Skeletal muscle satellite cell (primary cell): ENCODE data around the gene OARD1. TPM values are rescaled to one million over a fixed set of nuclear protein-coding genes. Genes with fewer than 3 reads are reported as not detected.
"Not testable (repeated sequence)": the region's sequence is repeated elsewhere in the genome, so short reads cannot be mapped to it uniquely, and the experiment has no call there.

Experiments
- H3K27me3 ChIP-seq: 2 replicates; pipeline ENCODE4 v1.7.0; 2013; ENCODE audit warnings: low read length; ENCODE audit not compliant: control insufficient read depth, insufficient read depth
- H3K36me3 ChIP-seq: 2 replicates; pipeline ENCODE4 v1.7.0; 2013; ENCODE audit warnings: mild to moderate bottlenecking, control low read depth, low read length; ENCODE audit not compliant: insufficient read depth
- H3K4me1 ChIP-seq: 2 replicates; pipeline ENCODE4 v1.7.0; 2013; ENCODE audit warnings: low read length; ENCODE audit not compliant: control insufficient read depth, insufficient read depth
- H3K4me2 ChIP-seq: 2 replicates; pipeline ENCODE4 v1.7.0; 2013; ENCODE audit warnings: mild to moderate bottlenecking, low read length
- H3K4me3 ChIP-seq: 2 replicates; pipeline ENCODE4 v1.7.0; 2013; ENCODE audit warnings: low read length
- H3K9ac ChIP-seq: 2 replicates; pipeline ENCODE4 v1.7.0; 2013; ENCODE audit warnings: mild to moderate bottlenecking, low read depth, low read length, moderate library complexity
- H3K9me3 ChIP-seq: replicated peaks from 2 replicates; pipeline ENCODE4 v1.7.0; 2013; ENCODE audit warnings: mild to moderate bottlenecking, control low read depth, low read length
- total RNA-seq: library from RNA; depleted of rRNA; stranded (reverse); fragments of >200 nt; gene quantifications from 2 replicates; pipeline ENCODE4 v1.2.3, GENCODE V29; 2012; rRNA removed

OARD1 gene
- total RNA-seq: 5.3 and 6.1 TPM in 2 replicates

GRCh38 chr6:41071923-41072835 is at the start of gene OARD1:
Gene OARD1, minus strand, starts transcription at chr6:41072356. Its CDS starts 722 bp downstream, at chr6:41071634.
- Histone ChIP-seq H3K4me2 (peak within 1 kb of the TSS; percentile 97), H3K36me3 (no peaks in the 10 kb centered on the region), H3K9me3 (no peaks in the 10 kb centered on the region), H3K4me3 (peak within 1 kb of the TSS; percentile 85), H3K4me1 (peaks cover 22% of the 10 kb centered on the region), H3K27me3 (no peaks in the 10 kb centered on the region), H3K9ac (peak within 1 kb of the TSS; percentile 99)

- Histone ChIP-seq H3K27me3 (no peaks in the 10 kb centered on the region), H3K4me3 (no peak overlapping the region), H3K9ac (no peak overlapping the region), H3K4me1 (no peaks in the 10 kb centered on the region), H3K36me3 (peaks cover 2% of the 10 kb centered on the region), H3K4me2 (no peak overlapping the region), H3K9me3 (no peaks in the 10 kb centered on the region)
Measured at GRCh38 chr6:41120058-41120457, 47.9 kb upstream of the OARD1 start.

GRCh38 chr6:41119508-41119907 is 47.4 kb upstream of the OARD1 start:
- H3K27me3 ChIP-seq: no peaks in the 10 kb centered on the region
- no peak overlapping the region for H3K4me3 ChIP-seq
- H3K4me1 ChIP-seq: no peaks in the 10 kb centered on the region
- H3K9ac ChIP-seq: no peak overlapping the region
- no peak overlapping the region for H3K4me2 ChIP-seq
- H3K36me3 ChIP-seq: peaks cover 2% of the 10 kb centered on the region
- H3K9me3 ChIP-seq: no peaks in the 10 kb centered on the region

DNA sequence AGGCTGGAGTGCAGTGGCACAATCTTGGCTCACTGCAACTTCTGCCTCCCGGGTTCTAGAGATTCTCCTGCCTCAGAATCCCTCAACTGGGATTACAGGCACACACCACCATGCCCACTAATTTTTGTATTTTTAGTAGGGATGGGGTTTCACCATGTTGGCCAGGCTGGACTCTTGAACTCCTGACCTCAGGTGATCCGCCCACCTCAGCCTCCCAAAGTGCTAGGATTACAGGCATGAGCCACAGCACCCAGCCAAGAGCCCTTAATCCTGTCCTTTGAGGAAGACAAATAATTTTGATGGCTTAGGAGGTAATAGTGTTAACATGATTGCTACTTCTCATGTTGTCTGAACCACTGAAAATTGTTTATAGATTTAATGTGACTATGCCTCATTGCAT is 42.9 kb upstream of the OARD1 start:
- not testable (repeated sequence) for H3K4me3 ChIP-seq, H3K4me1 ChIP-seq, H3K27me3 ChIP-seq, H3K36me3 ChIP-seq, H3K9me3 ChIP-seq, H3K9ac ChIP-seq, H3K4me2 ChIP-seq

DNA sequence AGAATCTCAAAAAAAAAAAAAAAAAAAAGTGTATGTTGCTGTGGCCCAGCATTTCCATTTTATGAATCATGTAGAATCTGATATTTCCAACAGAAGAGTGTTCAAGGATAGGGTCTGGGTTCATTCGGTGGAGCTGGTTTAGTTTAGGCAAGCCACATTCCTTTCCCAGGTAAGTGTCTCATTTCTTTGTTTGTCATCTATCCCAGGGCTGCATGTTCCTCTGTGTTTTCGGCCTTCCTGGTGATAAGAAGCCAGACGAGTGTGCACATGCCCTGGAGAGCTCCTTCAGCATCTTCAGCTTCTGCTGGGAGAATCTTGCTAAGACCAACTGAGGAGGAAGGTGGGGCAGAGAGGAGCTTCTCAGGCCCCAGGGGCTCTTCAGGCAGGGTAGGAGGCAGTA is 38.9 kb upstream of the OARD1 start:
- no peaks in the 10 kb centered on the region for H3K36me3 ChIP-seq
- no peaks in the 10 kb centered on the region for H3K9me3 ChIP-seq
- H3K27me3 ChIP-seq: no peaks in the 10 kb centered on the region
- H3K9ac ChIP-seq: no peak overlapping the region
- H3K4me2 ChIP-seq: no peak overlapping the region
- no peak overlapping the region for H3K4me3 ChIP-seq
- H3K4me1 ChIP-seq: no peaks in the 10 kb centered on the region

DNA sequence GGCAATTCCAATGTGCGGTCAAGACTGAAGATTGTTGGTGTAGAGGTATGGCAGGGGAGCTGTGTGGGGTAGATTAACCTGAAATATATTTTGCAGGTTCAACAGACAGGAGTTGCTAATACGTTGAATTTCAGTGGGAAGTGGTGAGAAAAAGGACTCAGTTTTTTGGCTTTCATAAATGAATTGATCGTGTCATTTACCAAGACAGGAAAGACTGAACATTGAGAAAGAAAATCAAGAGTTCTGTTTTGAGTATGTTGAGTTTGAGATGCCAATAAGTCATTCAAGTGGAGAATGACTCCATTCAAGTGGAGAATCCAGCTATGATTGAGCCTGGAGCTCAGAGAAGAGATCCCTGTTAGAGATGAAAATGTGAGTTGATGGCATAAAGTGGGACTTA is 31.7 kb upstream of the OARD1 start:
- Histone ChIP-seq H3K4me1 (no peaks in the 10 kb centered on the region), H3K36me3 (peaks cover 28% of the 10 kb centered on the region), H3K4me2 (no peak overlapping the region), H3K9ac (no peak overlapping the region), H3K27me3 (no peaks in the 10 kb centered on the region), H3K9me3 (no peaks in the 10 kb centered on the region), H3K4me3 (no peak overlapping the region)

- Histone ChIP-seq H3K9me3 (no peaks in the 10 kb centered on the region), H3K4me2 (no peak overlapping the region), H3K36me3 (peaks cover 56% of the 10 kb centered on the region), H3K4me3 (no peak overlapping the region), H3K4me1 (peaks cover 15% of the 10 kb centered on the region), H3K27me3 (no peaks in the 10 kb centered on the region), H3K9ac (no peak overlapping the region)
Measured at GRCh38 chr6:41100871-41101287, 28.7 kb upstream of the OARD1 start.

- Histone ChIP-seq H3K4me2 (no peak overlapping the region), H3K36me3 (peaks cover 81% of the 10 kb centered on the region), H3K4me3 (no peak overlapping the region), H3K9me3 (no peaks in the 10 kb centered on the region), H3K4me1 (peaks cover 15% of the 10 kb centered on the region), H3K27me3 (no peaks in the 10 kb centered on the region), H3K9ac (no peak overlapping the region)
Measured at GRCh38 chr6:41098366-41098765, 26.2 kb upstream of the OARD1 start.

- Histone ChIP-seq H3K4me1 (peaks cover 15% of the 10 kb centered on the region), H3K27me3 (no peaks in the 10 kb centered on the region), H3K4me2 (peak overlapping the region; percentile 21), H3K9ac (no peak overlapping the region), H3K36me3 (peaks cover 89% of the 10 kb centered on the region), H3K4me3 (no peak overlapping the region), H3K9me3 (no peaks in the 10 kb centered on the region)
Measured at GRCh38 chr6:41097467-41098090, 25.4 kb upstream of the OARD1 start.

- no peak overlapping the region for H3K4me3 ChIP-seq
- no peaks in the 10 kb centered on the region for H3K9me3 ChIP-seq
- H3K4me1 ChIP-seq: peaks cover 15% of the 10 kb centered on the region
- H3K27me3 ChIP-seq: no peaks in the 10 kb centered on the region
- peaks cover 92% of the 10 kb centered on the region for H3K36me3 ChIP-seq
- no peak overlapping the region for H3K4me2 ChIP-seq
- no peak overlapping the region for H3K9ac ChIP-seq
Measured at GRCh38 chr6:41093729-41094128, 21.6 kb upstream of the OARD1 start.

- H3K4me1 ChIP-seq: peaks cover 7% of the 10 kb centered on the region
- H3K9me3 ChIP-seq: no peaks in the 10 kb centered on the region
- no peak overlapping the region for H3K9ac ChIP-seq
- no peak overlapping the region for H3K4me2 ChIP-seq
- H3K27me3 ChIP-seq: no peaks in the 10 kb centered on the region
- H3K4me3 ChIP-seq: no peak overlapping the region
- H3K36me3 ChIP-seq: peaks cover 87% of the 10 kb centered on the region
Measured at GRCh38 chr6:41092421-41093140, 20.4 kb upstream of the OARD1 start.
